Keratinocyte (primary cell): ENCODE measurements around the gene GPS1.

ENCODE experiments used
- EZH2 ChIP-seq: IDR thresholded peaks from one replicate; pipeline ENCODE4 v1.6.1; 2012; ENCODE audit warnings: inconsistent platforms, mild to moderate bottlenecking, low read length, moderate library complexity
- TF ChIP-seq, protein P1 (sequence below), 3 experiments: IDR thresholded peaks in 1 of 3; conservative IDR thresholded peaks in 1 of 3; optimal IDR thresholded peaks in 1 of 3; 2 replicates in 2 of 3; 3 replicates in 1 of 3; pipeline versions ENCODE3 to v1.5.1; 2011; ENCODE audit warnings: low read length in 3 of 3, mild to moderate bottlenecking in 3 of 3, moderate library complexity in 2 of 3, control low read depth in 1 of 3, inconsistent platforms in 1 of 3; ENCODE audit not compliant: insufficient read depth in 2 of 3; ENCODE audit errors: extremely low read depth in 1 of 3

DNA sequence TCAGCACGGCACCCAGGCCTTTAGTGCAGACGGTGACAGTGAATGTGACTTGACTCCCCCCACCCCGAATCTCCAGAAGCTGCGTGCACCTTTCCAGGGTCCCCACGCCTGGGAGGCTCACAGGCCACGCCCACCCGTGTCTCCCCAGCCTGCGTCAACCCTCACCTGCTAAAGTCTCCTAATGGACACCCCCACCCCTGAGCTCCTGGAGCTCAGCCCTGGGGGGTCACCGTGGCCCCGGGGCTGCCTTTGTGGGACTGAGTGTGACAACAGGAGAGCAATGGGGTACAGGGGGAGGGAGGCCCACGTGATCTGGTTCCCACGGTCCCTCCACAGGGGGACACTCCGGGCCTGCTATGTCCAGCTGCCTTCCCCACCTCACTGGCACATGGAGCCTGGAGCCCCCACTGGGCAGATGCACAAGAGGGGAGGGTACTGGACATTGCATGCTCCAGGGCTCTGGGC lies 53.8 kb downstream of the GPS1 start:
- TF ChIP-seq, protein P1, sequence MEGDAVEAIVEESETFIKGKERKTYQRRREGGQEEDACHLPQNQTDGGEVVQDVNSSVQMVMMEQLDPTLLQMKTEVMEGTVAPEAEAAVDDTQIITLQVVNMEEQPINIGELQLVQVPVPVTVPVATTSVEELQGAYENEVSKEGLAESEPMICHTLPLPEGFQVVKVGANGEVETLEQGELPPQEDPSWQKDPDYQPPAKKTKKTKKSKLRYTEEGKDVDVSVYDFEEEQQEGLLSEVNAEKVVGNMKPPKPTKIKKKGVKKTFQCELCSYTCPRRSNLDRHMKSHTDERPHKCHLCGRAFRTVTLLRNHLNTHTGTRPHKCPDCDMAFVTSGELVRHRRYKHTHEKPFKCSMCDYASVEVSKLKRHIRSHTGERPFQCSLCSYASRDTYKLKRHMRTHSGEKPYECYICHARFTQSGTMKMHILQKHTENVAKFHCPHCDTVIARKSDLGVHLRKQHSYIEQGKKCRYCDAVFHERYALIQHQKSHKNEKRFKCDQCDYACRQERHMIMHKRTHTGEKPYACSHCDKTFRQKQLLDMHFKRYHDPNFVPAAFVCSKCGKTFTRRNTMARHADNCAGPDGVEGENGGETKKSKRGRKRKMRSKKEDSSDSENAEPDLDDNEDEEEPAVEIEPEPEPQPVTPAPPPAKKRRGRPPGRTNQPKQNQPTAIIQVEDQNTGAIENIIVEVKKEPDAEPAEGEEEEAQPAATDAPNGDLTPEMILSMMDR (optimal IDR thresholded peaks at IDR 0.05 in 1 of 3, IDR thresholded peaks at IDR 0.05 in 1 of 3, conservative IDR thresholded peaks at IDR 0.05 in 1 of 3; ENCODE audit: extremely low read depth in 1 of 3, insufficient read depth in 2 of 3, low read length in 3 of 3): no peak
- no peak for TF ChIP-seq EZH2
